Activated naive CD8-positive, alpha-beta T cell treated with anti-CD3 and anti-CD28 coated beads for 36 hours (primary cell): ENCODE results near the gene RASGRP3. TPM values are rescaled to one million over a fixed set of nuclear protein-coding genes. Genes with fewer than 3 reads are reported as not detected.

Source experiments
- DNase-seq: peaks from one replicate; pipeline ENCODE4 v3.0.0; 2021
- H3K27ac Mint-ChIP-seq: one replicate; pipeline ENCODE4 v1.8.0; 2022; ENCODE audit warnings: mild to moderate bottlenecking, moderate library complexity, mixed read lengths
- H3K27me3 Mint-ChIP-seq: one replicate; pipeline ENCODE4 v1.8.0; 2022; ENCODE audit warnings: mild to moderate bottlenecking, mixed read lengths
- H3K36me3 Mint-ChIP-seq: one replicate; pipeline ENCODE4 v1.8.0; 2021; ENCODE audit warnings: mild to moderate bottlenecking, mixed read lengths
- H3K4me1 Mint-ChIP-seq: one replicate; pipeline ENCODE4 v1.8.0; 2021; ENCODE audit warnings: mixed read lengths
- H3K4me3 Mint-ChIP-seq: one replicate; pipeline ENCODE4 v1.8.0; 2022; ENCODE audit warnings: mild to moderate bottlenecking, moderate library complexity, mixed read lengths
- H3K9me3 Mint-ChIP-seq: one replicate; pipeline ENCODE4 v1.8.0; 2022; ENCODE audit warnings: mixed read lengths
- total RNA-seq, 2 experiments: library from RNA; stranded (reverse); gene quantifications; one replicate each; pipeline ENCODE4 v1.2.3, GENCODE V29; 2021

RASGRP3 gene
- total RNA-seq, 2 experiments from 2014 or later = 5.5 to 5.8 TPM

DNA sequence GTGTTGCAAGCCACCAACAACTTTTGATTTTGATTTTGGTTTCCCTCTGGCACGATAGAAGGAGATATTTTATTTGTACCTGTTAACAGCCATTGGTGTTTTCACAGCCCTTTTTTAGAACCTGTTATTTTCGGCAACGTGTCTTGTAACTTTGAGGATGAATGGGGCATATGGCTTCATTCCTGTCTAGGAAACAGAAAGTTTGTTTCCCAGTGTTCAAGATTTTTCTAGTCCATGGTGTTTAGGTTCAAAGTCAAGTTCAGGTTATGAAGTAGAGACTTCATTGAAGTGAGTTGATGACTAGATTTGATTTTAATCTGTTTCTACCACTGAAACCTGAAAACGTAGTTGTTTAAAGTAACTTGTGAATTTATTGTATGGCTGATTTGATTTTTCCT is 343 bp downstream of the RASGRP3 start:
- Mint-ChIP-seq H3K9me3 (no peaks in the 10 kb centered on the region), H3K4me3 (peak overlapping the region; percentile 86), H3K4me1 (peaks cover 30% of the 10 kb centered on the region), H3K27me3 (no peaks in the 10 kb centered on the region), H3K36me3 (no peaks in the 10 kb centered on the region), H3K27ac (peak overlapping the region; percentile 97)
- DNase-seq = no peak

DNA sequence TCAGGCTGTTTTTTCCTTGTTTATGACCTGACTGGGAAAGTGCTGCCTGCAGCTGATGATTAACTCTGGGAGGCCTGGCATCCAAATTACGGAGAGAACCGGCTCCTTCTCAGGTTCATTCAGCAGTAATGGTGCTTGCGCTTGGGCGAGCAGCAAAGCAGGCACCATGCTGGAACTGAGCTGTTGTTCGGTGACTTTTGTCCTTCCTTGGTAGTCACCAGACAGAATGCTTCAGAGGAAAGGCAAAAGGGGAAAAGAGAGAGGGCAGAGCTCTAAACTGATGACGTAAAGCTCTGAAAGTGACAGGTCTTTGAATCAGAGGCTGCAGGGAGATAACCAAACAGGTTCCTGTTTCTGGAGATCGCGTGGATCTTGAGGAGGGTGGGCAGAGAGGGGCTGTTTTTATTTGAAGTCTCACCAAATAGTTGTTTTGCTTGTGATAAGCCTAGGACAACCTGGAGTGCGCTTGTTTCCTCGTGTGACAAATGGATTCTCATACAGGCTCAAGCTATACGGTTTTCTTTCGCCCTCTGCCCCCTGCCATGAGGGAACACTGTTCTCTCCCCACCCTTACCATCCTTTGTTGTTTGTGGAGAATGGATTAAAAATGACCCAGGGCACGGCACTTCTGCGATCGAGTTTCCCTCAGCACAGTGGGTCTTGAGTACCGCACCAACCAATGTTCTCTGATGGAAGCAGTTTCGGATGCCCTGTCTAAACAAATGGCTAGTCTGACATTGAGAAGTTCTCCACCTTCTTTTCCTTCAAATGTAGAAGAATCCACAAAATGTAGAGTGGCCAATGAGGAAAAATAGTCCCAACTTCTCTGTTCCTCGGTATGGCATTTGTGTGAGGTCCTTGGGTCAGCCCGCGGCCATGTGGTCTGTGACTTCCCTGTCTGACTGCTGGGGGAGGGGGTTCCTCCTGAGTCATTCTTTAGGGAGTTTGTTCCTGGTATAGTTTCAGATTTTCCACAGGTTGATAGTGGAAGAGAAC is 1.3 kb downstream of the RASGRP3 start:
- Mint-ChIP-seq H3K4me1 (peaks cover 30% of the 10 kb centered on the region), H3K27me3 (no peaks in the 10 kb centered on the region), H3K36me3 (no peaks in the 10 kb centered on the region), H3K9me3 (no peaks in the 10 kb centered on the region), H3K27ac (peak overlapping the region; percentile 97), H3K4me3 (peak overlapping the region; percentile 86)
- DNase-seq = no peak

DNA sequence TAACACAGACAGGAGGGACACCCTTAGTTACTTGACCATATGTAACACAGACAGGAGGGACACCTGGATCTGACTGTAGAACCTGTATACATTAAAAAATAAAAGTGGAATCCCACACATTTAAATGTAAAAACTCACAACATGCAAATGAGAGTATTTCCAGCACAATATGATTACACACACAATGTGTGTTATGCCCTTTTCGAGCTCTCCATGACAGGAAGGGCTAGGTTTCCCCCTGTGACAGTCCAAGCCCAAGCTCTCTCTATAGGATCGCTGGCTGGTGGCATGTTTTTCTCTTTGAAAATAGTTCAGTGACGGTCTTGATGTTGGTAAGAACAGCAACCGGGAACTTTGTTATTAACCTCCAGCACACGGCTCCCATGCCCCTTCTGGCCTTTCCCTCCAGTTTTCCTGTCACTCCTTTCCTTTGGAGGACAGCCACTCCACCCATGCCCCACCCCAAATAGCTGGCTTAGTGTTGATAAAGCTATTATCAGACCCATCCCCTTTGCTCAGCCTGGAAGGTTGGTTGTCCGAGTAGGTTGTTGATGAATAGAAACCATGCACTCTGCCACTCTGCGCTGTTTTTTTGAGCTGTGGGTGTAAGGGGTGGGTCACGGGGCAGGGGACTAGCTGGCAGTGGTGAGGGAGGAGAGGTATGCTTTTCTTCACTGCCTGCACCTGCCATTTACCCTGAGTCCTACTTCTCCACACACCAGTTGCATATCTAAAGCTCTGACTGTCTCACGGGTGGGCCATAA is 2.7 kb downstream of the RASGRP3 start:
- Mint-ChIP-seq H3K27me3 (no peaks in the 10 kb centered on the region), H3K9me3 (no peaks in the 10 kb centered on the region), H3K4me3 (no peak overlapping the region), H3K4me1 (peaks cover 32% of the 10 kb centered on the region), H3K36me3 (no peaks in the 10 kb centered on the region), H3K27ac (no peak overlapping the region)
- DNase-seq = no peak

DNA sequence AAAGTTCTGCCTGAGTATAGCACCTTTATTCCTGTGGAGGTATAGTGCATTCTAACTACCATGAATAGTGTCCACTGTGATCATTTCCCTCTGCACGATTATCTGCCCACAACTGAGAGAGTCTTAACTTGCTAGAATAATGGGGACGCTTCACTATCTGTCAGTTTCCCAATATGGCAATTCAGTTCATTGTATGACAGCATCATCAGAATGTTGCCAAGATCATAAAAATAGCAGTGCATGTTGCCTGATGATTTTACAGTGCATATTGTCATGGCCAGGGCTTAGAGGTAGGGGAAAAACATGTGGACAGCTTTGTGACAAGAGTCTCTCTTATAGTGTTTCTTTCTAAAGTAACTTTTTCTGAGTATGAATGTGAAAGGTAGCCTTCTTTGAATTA is 6.1 kb downstream of the RASGRP3 start:
- Mint-ChIP-seq H3K27ac (no peak overlapping the region), H3K4me1 (peaks cover 14% of the 10 kb centered on the region), H3K36me3 (peaks cover 8% of the 10 kb centered on the region), H3K9me3 (peaks cover 5% of the 10 kb centered on the region), H3K27me3 (no peaks in the 10 kb centered on the region), H3K4me3 (no peak overlapping the region)
- no peak for DNase-seq

DNA sequence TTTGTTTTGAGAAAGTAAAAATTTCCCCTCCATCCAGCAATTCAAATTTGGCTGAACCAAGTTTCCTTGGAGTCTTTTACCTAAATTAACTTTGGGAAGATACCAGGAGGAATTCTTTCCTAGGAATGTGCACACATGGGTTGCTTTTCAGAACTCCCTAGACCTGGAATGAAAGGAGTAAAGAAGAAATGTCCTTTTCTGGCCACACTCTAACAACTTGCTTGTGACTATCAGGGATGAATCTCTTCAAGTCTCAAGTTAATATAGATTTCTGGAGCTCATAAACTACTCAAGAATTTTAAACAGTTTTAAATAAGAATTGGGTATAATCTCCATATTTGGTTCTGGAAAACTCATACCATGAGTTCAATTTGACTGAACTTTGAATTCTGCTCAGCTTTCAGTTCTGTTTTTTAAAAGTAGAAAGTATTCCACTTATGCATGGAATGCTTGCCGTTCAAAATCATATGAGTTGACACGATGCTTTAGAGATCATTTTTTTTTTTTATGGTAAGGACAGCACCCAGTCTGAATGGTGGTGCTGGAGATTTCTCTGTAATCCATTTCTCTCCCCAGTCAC is 7.7 kb downstream of the RASGRP3 start:
- H3K36me3 Mint-ChIP-seq = peaks cover 8% of the 10 kb centered on the region
- no peak overlapping the region for H3K27ac Mint-ChIP-seq

DNA sequence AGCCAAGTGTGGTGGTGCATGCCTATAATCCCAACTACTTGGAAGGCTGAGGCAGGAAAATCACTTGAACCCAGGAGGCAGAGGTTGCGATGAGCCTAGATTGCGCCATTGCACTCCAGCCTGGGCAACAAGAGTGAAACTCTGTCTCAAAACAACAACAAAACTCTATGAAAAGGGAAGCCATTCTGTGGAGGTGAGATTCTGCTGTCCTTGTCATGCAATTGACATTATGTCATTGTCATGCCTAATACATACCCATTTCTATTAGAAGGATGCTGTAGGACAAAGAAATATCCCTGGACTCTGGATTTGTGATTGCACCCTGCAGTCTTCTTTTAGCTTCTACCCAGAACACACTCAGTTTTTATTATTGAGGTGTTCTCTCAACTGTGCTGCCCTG is 8.6 kb downstream of the RASGRP3 start:
- DNase-seq = no peak
- Mint-ChIP-seq H3K4me3 (no peak overlapping the region), H3K27ac (no peak overlapping the region), H3K36me3 (peaks cover 9% of the 10 kb centered on the region), H3K27me3 (no peaks in the 10 kb centered on the region), H3K4me1 (peaks cover 12% of the 10 kb centered on the region), H3K9me3 (peaks cover 5% of the 10 kb centered on the region)

More for the DNA sequence above, 7.7 kb downstream of the RASGRP3 start:
- Mint-ChIP-seq H3K4me3 (no peak overlapping the region), H3K4me1 (peaks cover 12% of the 10 kb centered on the region), H3K9me3 (peaks cover 5% of the 10 kb centered on the region), H3K27me3 (no peaks in the 10 kb centered on the region)
- no peak for DNase-seq

DNA sequence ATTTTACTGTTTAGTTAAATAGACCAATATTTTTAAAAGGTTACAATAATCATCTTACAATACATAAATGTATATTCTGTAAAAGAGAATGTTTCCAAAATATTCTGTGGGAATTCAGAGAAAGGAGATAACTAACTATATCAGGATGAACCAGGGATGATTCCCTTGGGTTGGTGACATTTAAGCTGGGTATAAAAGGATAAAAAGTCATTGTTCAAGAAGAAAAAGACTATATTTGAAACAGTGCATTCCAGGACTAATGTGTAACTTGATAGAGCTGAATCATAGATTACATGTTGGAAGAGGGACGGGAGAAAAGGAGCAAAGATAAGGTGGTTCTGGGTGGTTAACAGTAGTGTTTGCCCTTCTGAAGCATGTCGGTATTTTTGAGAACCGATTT is 10.1 kb downstream of the RASGRP3 start:
- Mint-ChIP-seq H3K36me3 (peaks cover 10% of the 10 kb centered on the region), H3K4me3 (no peak overlapping the region), H3K4me1 (peaks cover 12% of the 10 kb centered on the region), H3K9me3 (peaks cover 5% of the 10 kb centered on the region), H3K27ac (no peak overlapping the region), H3K27me3 (peaks cover under 1% of the 10 kb centered on the region)
- DNase-seq = no peak

DNA sequence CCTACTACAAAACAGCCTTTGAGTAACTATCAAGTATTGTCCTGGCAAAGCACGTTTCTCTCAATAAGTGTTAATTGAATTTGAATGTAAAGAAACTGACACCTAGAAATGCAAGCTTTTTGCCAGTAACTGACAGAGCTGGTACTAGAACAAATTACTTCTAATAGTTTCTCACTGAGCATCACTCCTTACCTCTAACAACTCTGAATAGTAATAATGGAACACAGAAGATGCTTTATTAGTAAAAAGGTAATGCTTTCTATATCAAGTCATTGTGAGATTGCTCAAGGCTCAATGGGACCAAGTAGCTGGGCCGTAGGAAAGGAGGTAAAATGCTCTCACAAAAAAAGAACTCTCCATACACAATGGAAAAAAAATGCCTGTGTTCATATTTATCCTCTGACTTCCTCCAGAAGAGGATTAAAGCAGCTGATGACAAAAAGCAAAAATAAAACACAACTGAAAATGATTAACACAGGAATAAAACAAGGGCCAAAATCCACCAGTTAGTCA is 11.8 kb downstream of the RASGRP3 start:
- H3K27me3 Mint-ChIP-seq = peaks cover 4% of the 10 kb centered on the region
- H3K27ac Mint-ChIP-seq = peak overlapping the region; percentile 58
- no peak overlapping the region for H3K4me3 Mint-ChIP-seq

DNA sequence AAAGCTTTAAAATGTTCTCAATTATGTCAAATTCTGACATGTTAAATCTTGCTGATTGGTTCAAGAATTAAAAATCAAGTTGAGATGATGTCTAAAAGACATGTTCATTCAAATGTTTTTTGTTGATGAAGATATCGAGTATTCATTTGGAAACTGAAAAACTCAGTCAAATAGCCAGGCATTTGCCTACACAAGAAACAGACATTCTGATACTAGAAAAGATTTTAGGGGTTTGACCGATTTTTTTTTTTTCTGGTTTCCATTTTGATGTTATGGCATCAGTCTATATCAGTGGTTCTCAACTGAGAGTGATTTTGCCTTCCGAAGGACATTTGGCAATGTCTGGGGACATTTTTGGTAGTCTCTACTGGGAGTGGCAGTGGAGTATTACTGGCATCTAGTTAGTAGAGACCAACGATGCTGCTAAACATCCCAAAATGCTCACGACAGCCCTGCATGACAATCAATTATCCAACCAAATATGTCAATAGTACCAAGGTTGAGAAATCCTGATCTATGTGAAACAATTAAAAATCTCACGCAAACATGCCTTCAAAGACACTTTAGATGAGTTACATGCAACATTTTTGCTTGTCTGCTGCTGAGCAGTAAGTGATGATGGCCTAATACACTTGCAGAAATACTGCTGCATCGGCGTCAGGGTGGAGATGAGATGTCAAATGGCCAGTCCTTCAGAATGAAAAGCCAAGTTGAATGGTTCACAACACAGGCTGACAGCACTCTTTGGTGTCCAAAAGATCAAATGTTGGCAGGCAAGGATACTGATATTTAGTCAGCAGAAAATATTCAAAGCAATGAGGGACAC is 12.5 kb downstream of the RASGRP3 start:
- peaks cover 4% of the 10 kb centered on the region for H3K27me3 Mint-ChIP-seq
- H3K36me3 Mint-ChIP-seq = peaks cover 10% of the 10 kb centered on the region
- no peak overlapping the region for H3K4me3 Mint-ChIP-seq
- no peak overlapping the region for H3K27ac Mint-ChIP-seq
- peaks cover 5% of the 10 kb centered on the region for H3K9me3 Mint-ChIP-seq
- no peak for DNase-seq
- H3K4me1 Mint-ChIP-seq = peaks cover 16% of the 10 kb centered on the region

More for the DNA sequence above, 11.8 kb downstream of the RASGRP3 start:
- Mint-ChIP-seq H3K9me3 (peaks cover 5% of the 10 kb centered on the region), H3K4me1 (peaks cover 17% of the 10 kb centered on the region), H3K36me3 (peaks cover 10% of the 10 kb centered on the region)
- DNase-seq = no peak

DNA sequence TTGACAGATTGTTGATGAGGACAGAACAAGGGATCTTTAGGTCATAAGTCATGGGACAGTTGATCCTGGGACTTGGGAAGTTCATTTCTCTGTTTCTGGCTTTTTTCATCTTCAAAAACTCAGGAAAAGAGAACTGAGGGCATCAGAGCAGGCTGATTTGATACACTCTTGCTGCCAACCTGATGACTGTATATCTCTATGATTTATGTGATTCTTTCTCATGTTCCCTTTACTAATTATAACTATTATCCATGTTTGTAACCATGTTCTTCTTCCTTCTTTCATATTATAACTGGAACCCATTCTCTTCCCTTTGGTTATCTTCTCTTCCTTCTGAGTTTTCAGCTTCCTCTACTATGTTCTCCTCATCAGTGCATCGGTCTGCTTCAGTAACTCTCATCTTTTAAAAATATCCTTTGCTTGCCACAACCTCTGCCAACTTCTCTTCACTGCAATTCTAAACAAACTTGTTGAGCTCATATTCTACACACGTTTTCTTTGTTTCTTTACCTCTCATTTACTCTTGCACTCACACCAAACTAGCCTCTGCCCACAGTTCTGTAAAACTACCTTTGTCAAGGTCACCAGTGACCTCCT is 13.5 kb downstream of the RASGRP3 start:
- no peak overlapping the region for H3K4me3 Mint-ChIP-seq
- H3K9me3 Mint-ChIP-seq = peaks cover 5% of the 10 kb centered on the region
- H3K4me1 Mint-ChIP-seq = peaks cover 21% of the 10 kb centered on the region
- peaks cover 10% of the 10 kb centered on the region for H3K36me3 Mint-ChIP-seq
- H3K27me3 Mint-ChIP-seq = peaks cover 4% of the 10 kb centered on the region
- no peak for DNase-seq
- peak overlapping the region; percentile 2 for H3K27ac Mint-ChIP-seq

DNA sequence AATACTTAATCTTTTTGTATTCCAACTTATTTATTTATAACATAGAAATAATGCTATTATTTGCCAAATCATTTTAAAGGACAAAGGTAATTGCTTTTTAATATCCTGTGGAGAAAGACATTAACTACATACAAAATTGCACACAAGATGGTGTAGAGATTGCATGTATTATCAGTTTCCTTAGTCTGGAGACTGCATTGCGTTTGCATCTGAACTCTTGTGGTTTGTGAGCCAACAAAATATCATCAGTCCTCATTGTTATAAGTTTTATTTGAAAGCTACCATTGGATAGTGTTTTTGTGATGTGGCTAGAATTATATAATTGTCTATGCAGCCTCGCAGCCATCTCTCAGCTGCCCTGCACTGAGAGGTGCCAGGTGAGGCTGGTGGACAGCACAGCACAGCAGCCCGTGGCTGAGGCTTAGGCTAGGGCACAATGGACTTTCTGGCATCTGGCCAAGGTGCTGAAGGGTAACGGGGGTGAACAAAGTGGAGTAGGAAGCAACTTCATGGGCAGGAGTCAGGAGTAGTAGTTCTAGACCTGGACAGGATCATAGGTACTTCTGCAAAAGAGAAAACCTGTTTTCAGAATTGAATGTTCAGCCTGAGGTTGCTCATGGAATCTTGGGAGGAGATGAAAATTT is 15.1 kb downstream of the RASGRP3 start:
- H3K4me1 Mint-ChIP-seq = peaks cover 32% of the 10 kb centered on the region
- H3K9me3 Mint-ChIP-seq = peaks cover 3% of the 10 kb centered on the region
- H3K4me3 Mint-ChIP-seq = no peak overlapping the region
- H3K36me3 Mint-ChIP-seq = peaks cover 11% of the 10 kb centered on the region
- no peak overlapping the region for H3K27ac Mint-ChIP-seq
- H3K27me3 Mint-ChIP-seq = peaks cover 4% of the 10 kb centered on the region
- DNase-seq = no peak

DNA sequence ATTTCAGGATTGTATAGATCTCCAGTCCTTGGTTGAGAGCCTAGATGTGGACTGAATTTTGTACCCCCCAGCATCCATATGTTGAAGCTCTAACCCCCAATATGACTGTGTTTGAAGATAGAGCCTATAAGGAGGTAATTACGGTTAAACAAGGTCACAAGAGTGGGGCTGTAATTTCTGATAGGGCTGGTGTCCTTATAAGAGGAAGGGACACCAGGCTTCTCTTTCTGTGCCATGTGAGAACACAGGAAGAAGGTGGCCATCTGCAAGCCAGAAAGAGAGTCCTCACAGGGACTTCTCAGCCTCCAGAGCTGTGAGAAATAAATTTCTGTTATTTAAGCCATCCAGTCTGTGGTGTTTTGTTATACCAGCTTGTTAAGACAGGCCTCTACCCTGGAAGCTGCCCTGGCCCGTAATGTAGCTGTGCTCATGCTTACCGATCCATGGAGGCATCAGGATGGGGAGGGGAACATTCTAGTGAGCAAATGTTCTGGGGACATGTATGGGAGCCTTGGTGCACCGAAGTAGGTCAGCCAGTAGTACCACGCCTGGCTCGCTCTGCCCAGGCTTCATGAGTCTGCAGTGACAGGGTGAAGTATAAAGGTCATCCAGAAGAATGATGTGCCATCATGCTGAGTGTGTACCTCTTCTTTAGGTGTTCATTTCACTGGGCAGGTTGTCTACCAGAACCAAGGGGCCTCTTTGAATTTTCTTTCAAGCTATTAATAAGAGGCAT is 16.1 kb downstream of the RASGRP3 start:
- peaks cover 4% of the 10 kb centered on the region for H3K27me3 Mint-ChIP-seq
- no peak overlapping the region for H3K27ac Mint-ChIP-seq
- peaks cover 6% of the 10 kb centered on the region for H3K36me3 Mint-ChIP-seq
- H3K9me3 Mint-ChIP-seq = no peaks in the 10 kb centered on the region
- H3K4me1 Mint-ChIP-seq = peaks cover 38% of the 10 kb centered on the region
- H3K4me3 Mint-ChIP-seq = no peak overlapping the region
- DNase-seq = no peak

DNA sequence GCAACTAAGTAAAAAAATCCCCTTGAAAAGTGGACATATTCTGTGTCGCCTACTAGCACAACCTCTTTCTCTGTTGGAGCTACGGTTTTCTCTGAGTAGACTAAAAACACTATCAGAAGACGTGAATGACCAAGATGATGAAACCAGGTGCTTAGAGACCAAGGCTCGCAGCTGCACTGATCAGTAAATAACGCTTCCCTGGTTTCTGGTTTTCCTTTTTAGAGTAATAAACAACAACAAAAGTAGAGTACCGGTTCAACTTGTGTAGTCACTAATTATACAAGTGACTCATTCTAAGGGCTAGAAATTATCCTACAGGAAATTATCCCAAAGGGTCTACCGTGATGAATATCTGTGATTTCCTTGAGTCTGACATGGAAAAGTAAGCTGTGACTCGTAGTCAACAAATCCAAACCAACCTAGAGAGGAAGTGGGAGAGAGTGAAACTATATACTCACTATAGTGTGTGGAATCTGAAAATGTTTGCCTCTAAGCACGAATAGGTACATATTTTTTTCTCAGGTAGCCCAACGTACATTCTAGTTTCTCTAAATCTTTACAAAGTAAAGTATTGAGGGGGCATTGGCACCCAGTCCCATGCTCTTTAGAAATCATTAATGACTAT is 17.8 kb downstream of the RASGRP3 start:
- Mint-ChIP-seq H3K9me3 (no peaks in the 10 kb centered on the region), H3K4me1 (peaks cover 41% of the 10 kb centered on the region), H3K36me3 (peaks cover 6% of the 10 kb centered on the region), H3K27me3 (peaks cover 4% of the 10 kb centered on the region), H3K27ac (peak overlapping the region; percentile 66), H3K4me3 (no peak overlapping the region)
- no peak for DNase-seq
